DND-41 (cell line): ENCODE measurements around the gene MAP3K8.

ENCODE experiments used
- CTCF ChIP-seq: IDR thresholded peaks from 2 replicates; pipeline ENCODE4 v1.5.1; 2012; ENCODE audit warnings: borderline replicate concordance, low read length, moderate library complexity, mild to moderate bottlenecking; ENCODE audit not compliant: poor library complexity, severe bottlenecking; ENCODE audit errors: extremely low read depth
- EZH2 ChIP-seq: IDR thresholded peaks from 3 replicates; pipeline ENCODE4 v1.6.1; 2012; ENCODE audit warnings: borderline replicate concordance, low read depth, mild to moderate bottlenecking, moderate library complexity, low read length, inconsistent platforms; ENCODE audit not compliant: severe bottlenecking

- TF ChIP-seq EZH2 (no peak), CTCF (no peak)
Observed at GRCh38 chr10:30404540-30404939, 29.4 kb upstream of the MAP3K8 start.
